Measurements from ENCODE around the gene GNG7. TPM values are rescaled to one million over a fixed set of nuclear protein-coding genes. Genes with fewer than 3 reads are reported as not detected.
"Not testable (repeated sequence)": the region's sequence is repeated elsewhere in the genome, so short reads cannot be mapped to it uniquely, and the experiment has no call there.

The GNG7 gene
- total RNA-seq, 1 donor from 2014 or later = 5.5 TPM

GRCh38 chr19:2468596-2468995 is 233.9 kb downstream of the GNG7 start:
- no peak for DNase-seq
- H3K9me3 ChIP-seq = no peaks in the 10 kb centered on the region
- H3K36me3 ChIP-seq = no peaks in the 10 kb centered on the region
- ATAC-seq = no peak
- no peak overlapping the region for H3K27ac ChIP-seq
- intact Hi-C loops (cut with DNase I) = no loop called here
- H3K27me3 ChIP-seq = no peaks in the 10 kb centered on the region
- H3K4me1 ChIP-seq = no peaks in the 10 kb centered on the region
- no peak overlapping the region for H3K4me3 ChIP-seq
- no peak for TF ChIP-seq CTCF (IDR thresholded peaks at IDR 0.05)

- no peak for TF ChIP-seq CTCF (IDR thresholded peaks at IDR 0.05)
- no peak overlapping the region for H3K27ac ChIP-seq
- intact Hi-C loops (cut with DNase I) = no loop called here
- H3K36me3 ChIP-seq = no peaks in the 10 kb centered on the region
- H3K4me1 ChIP-seq = peaks cover 15% of the 10 kb centered on the region
- H3K27me3 ChIP-seq = no peaks in the 10 kb centered on the region
- H3K9me3 ChIP-seq = no peaks in the 10 kb centered on the region
- DNase-seq (no peak), ATAC-seq (no peak)
- no peak overlapping the region for H3K4me3 ChIP-seq
These were observed 238.1 kb downstream of the GNG7 start for GRCh38 chr19:2464389-2464788.

- H3K4me3 ChIP-seq; DNase-seq; H3K27me3 ChIP-seq; H3K36me3 ChIP-seq; intact Hi-C loops (cut with DNase I); H3K9me3 ChIP-seq; H3K27ac ChIP-seq; ATAC-seq: not testable (repeated sequence)
- H3K4me1 ChIP-seq = peaks cover 15% of the 10 kb centered on the region
These were observed 238.8 kb downstream of the GNG7 start for GRCh38 chr19:2463694-2464093.

DNA sequence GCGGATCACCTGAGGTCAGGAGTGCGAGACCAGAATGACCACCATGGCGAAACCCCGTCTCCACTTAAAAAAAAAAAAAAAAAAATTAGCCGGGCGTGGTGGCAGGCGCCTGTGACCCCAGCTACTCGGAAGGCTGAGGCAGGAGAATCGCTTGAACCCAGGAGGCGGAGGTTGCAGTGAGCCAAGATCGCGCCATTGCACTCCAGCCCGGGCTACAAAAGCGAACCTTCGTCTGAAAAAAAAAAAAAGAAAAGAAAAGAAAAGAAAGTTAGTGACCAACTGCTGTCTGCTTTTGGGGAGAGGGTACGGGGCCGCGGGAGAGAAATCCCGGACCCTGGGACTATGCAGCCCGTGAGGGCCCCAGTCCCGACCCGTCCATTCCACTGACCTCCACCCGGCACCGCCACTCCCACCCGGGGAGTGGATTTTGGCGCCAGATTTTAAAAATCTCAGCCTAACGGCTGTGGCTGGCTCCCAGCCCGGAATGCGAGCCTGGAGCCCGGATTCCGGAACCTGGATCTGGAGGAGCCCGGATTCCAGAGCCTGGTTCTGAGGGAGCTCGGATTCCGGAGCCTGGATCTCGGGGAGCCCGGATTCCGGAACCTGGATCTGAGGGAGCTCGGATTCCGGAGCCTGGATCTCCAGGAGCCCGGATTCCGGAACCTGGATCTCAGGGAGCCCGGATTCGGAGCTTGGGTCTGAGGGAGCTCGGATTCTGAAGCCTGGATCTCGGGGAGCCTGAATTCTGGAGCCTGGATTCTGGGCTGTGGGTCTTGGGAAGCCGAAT is 239.7 kb downstream of the GNG7 start:
- H3K9me3 ChIP-seq = no peaks in the 10 kb centered on the region
- no peaks in the 10 kb centered on the region for H3K36me3 ChIP-seq
- H3K4me3 ChIP-seq = peak overlapping the region; percentile 63
- peak; percentile 91 for ATAC-seq
- TF ChIP-seq CTCF (IDR thresholded peaks at IDR 0.05) = no peak
- H3K4me1 ChIP-seq = peaks cover 15% of the 10 kb centered on the region
- no peaks in the 10 kb centered on the region for H3K27me3 ChIP-seq
- H3K27ac ChIP-seq = no peak overlapping the region
- DNase-seq = peak; percentile 91
- intact Hi-C loops (cut with DNase I) = no loop called here

- Histone ChIP-seq H3K27ac (no peak overlapping the region), H3K4me1 (peaks cover 15% of the 10 kb centered on the region), H3K27me3 (no peaks in the 10 kb centered on the region), H3K4me3 (peak overlapping the region; percentile 63), H3K9me3 (no peaks in the 10 kb centered on the region), H3K36me3 (no peaks in the 10 kb centered on the region)
- DNase-seq (peak; percentile 79), ATAC-seq (peak; percentile 69)
- TF ChIP-seq CTCF (IDR thresholded peaks at IDR 0.05) = no peak
- intact Hi-C loops (cut with DNase I) = no loop called here
These were observed 240.5 kb downstream of the GNG7 start for GRCh38 chr19:2461751-2462634.

Small RNAs within 50 kb of the gene (microRNA-seq; reads per million reads assigned to microRNA genes)
- gene MIR7850 (ENCODE audit: borderline microRNAs expressed) = not detected

Other genes starting within 250 kb of the GNG7 start
- gene LMNB2, start 245.7 kb downstream of the GNG7 start, total RNA-seq = 22.0 TPM
- gene GADD45B, start 226.6 kb downstream of the GNG7 start, total RNA-seq = 91.2 TPM
- gene DIRAS1, start 18.7 kb upstream of the GNG7 start, total RNA-seq = 1.8 TPM
- gene SLC39A3, start 37.3 kb upstream of the GNG7 start, total RNA-seq = 26.7 TPM
- 44.9 TPM for gene SGTA, start 80.6 kb upstream of the GNG7 start, total RNA-seq
- gene THOP1, start 82.8 kb upstream of the GNG7 start, total RNA-seq = 29.3 TPM
- gene ZNF554, start 117.2 kb upstream of the GNG7 start, total RNA-seq = 4.7 TPM
- gene ZNF555, start 138.8 kb upstream of the GNG7 start, total RNA-seq = 6.9 TPM
- not detected for gene ZNF556, start 164.6 kb upstream of the GNG7 start, total RNA-seq
- 7.2 TPM for gene ZNF57, start 198.2 kb upstream of the GNG7 start, total RNA-seq
- 4.2 TPM for gene ZNF77, start 242.3 kb upstream of the GNG7 start, total RNA-seq

Measured in upper lobe of right lung (tissue), 1 donor.